HG03039 (cell line): ENCODE measurements around the gene TMEM59L.

ENCODE experiments used
- ATAC-seq: cut with Tn5 transposase; IDR thresholded peaks from one replicate; pipeline ENCODE4 v1.9.1; 2021; ENCODE audit warnings: mild to moderate bottlenecking, moderate library complexity; ENCODE audit not compliant: unreplicated experiment

Gene TMEM59L

GRCh38 chr19:18636183-18636968, 23.7 kb downstream of the TMEM59L start:
- peak; percentile 79 for ATAC-seq

- ATAC-seq = no peak
These were observed 24.4 kb downstream of the TMEM59L start, which contains the start of gene KLHL26 for GRCh38 chr19:18636969-18637629. Gene KLHL26, plus strand, starts transcription at chr19:18637028. Its CDS starts 27 bp downstream, at chr19:18637055.

- no peak for ATAC-seq
These were observed 25.3 kb downstream of the TMEM59L start for GRCh38 chr19:18637673-18638630.

GRCh38 chr19:18639706-18640243, 27.1 kb downstream of the TMEM59L start:
- no peak for ATAC-seq

GRCh38 chr19:18644196-18645034, 31.7 kb downstream of the TMEM59L start:
- ATAC-seq = no peak

- ATAC-seq = no peak
These were observed 32.4 kb downstream of the TMEM59L start for GRCh38 chr19:18645035-18645511.

- ATAC-seq = no peak
These were observed 34.1 kb downstream of the TMEM59L start for GRCh38 chr19:18646535-18647370.

- ATAC-seq = no peak
These were observed 34.7 kb downstream of the TMEM59L start for GRCh38 chr19:18647371-18647767.

GRCh38 chr19:18647807-18648206, 35.1 kb downstream of the TMEM59L start:
- ATAC-seq = no peak

- no peak for ATAC-seq
These were observed 36.3 kb downstream of the TMEM59L start for GRCh38 chr19:18648973-18649315.

GRCh38 chr19:18649371-18650020, 36.8 kb downstream of the TMEM59L start:
- ATAC-seq = no peak

- ATAC-seq = no peak
These were observed 37.3 kb downstream of the TMEM59L start for GRCh38 chr19:18650021-18650390.

GRCh38 chr19:18650468-18651041, 37.9 kb downstream of the TMEM59L start:
- no peak for ATAC-seq

- no peak for ATAC-seq
These were observed 38.6 kb downstream of the TMEM59L start for GRCh38 chr19:18651300-18651699.

GRCh38 chr19:18651733-18652132, 39.1 kb downstream of the TMEM59L start:
- ATAC-seq = no peak

GRCh38 chr19:18653853-18654252, 41.2 kb downstream of the TMEM59L start:
- no peak for ATAC-seq

- ATAC-seq = no peak
These were observed 41.8 kb downstream of the TMEM59L start for GRCh38 chr19:18654469-18654868.

- no peak for ATAC-seq
These were observed 42.6 kb downstream of the TMEM59L start for GRCh38 chr19:18655173-18655844.
